NCI-H748 treated with DMSO at 0.1 percent for 48 hours (cell line): ENCODE data around the gene ERICH6.
A peak's percentile ranks its signal among the peaks of the same experiment; 100 is the strongest.

Experiments
- DNase-seq: peaks from one replicate; lab custom pipeline; 2025; lab: John Stamatoyannopoulos, UW

Gene ERICH6

DNA sequence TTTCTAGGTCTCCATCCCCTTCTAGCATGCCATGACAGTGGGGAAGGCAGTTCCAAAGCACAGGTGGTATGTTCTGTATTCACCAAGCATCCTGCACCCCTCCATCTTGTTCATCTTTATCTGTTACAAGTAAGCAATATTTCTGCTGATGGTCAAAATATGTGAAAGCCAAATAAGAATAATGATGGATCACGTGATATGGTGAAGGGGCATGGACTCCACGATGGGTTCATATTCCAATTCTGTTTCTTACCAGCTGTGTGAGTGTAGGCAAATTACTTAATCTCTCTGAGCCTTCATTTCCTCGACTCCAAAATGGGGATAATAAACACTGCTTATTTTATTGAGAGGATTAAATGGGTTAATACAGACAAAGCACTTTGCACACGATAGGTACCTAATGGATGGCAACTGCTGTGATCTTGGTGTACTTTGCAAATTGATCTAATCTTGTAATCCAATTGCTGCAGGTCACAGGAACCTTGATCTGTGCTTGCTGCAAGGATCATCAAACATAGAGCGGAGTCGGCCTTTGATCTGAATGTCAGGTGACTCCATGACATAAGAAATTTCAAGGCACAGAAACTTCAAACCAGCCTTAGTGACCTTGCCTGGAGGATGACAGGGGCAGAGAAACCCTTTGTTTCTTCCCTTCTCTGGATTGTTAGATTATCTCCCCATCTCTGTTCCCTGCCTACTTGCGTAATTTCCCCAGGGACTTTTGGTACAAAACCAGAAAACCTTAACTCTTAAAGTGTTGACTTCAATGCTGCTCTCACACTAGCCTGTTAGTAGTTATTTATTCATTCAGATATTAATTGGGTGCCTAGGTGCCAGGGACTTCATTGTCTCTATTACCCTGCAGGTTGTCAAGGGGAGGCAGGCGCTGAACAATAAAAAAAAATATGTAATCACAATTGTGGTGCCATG is 33.4 kb upstream of the ERICH6 start:
- DNase-seq, result no peak

DNA sequence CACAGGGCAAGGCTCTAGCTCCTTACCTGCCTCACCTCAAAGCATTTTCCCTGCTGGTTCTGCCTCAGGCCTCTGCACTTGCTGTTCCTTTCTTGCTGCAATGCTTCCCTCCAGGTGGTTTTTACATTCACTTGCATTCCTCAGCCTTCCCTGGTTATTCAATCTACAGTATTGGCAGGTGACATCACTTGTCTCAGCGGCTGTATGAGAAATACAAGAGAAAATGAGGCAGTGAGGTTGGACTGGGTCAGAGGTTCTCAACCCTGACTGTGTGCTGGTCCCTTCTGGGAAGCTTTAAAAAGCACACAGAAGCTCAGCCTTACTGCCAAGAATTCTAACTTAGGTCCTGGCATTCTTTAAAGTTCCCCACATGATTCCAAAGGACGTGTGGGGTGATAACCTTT is 32.6 kb upstream of the ERICH6 start:
- DNase-seq, result no peak

DNA sequence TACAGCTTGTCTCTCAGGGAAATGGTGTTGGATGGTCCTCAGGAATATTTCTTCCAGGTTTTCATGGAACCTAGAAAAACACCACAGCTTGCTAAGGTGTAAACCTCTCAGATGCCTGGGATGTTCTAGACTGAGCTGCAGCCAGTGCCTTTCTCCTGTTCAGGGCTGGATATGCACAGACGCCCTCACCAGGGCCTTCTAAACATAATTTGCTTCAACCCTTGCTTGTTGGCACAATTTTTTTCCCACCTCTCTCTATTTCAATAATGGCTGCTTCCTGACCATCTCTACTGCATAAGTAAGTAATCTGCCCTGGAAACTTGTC is 31.0 kb upstream of the ERICH6 start:
- no peak for DNase-seq

DNA sequence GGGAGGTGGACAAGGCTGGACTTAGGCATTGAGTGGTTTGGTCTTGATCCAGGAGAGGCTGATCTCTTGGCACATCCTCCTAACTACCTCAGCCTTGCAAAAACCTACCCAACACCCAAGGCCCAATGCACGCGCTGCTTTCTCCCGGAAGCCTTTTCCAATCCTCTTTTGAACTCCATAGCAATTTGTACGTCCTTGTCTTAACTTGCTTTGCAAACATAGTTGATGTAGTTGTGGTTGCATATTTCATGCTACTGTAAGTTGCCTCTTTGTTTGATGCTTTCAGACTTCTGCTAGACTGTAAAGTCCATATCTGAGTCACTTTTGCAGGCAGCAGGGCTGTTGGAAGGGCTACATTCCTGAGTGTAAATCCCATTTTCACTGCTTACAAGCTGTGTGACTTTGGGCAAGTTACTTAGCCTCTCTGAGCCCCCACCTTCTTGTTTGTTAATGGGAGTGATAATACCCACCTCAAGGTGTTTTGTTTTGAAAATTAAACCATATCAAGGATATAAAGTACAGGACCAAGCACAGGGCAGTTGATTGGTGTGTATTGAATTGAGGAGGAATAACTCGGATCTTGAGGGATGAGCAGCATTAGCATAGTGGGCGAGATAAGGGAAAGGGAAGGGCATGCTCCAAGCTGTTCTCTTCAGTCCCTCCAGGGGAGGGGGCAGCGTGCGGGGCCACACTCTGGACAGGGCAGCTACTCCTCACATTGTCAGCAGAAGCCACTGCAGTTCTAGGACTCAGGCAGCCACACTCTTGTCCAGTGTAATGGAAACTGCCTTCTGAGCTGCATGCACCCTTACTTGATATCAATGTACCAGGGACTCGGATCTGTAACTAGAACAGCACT is 30.4 kb upstream of the ERICH6 start:
- no peak for DNase-seq

DNA sequence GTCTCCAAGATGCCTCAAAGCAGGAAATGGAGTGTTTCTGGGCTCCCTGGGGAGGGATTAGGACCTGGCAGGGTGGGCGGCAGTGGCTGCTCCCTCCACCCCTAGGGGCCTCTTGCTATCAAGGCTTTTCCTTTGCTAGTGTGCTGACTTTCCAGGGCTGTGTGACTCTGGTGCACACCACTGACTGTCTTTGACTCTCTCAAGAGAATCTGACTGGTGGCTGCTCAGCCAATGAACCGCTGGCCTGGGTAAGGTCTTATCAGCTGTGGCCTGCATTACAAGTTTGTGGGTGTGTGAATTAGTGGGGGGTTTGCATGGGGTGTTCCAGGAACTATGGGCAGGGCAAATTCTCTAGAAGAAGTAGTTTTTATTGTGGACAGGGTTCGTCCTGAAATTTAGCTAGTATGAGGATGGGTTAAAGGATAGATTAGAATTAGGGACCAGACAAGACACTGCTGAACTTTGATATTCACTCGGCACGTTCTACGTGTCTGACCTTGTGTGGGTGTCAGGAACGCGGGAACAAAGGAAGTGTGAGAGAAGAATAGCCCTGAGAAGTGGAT is 29.7 kb upstream of the ERICH6 start:
- no peak for DNase-seq

DNA sequence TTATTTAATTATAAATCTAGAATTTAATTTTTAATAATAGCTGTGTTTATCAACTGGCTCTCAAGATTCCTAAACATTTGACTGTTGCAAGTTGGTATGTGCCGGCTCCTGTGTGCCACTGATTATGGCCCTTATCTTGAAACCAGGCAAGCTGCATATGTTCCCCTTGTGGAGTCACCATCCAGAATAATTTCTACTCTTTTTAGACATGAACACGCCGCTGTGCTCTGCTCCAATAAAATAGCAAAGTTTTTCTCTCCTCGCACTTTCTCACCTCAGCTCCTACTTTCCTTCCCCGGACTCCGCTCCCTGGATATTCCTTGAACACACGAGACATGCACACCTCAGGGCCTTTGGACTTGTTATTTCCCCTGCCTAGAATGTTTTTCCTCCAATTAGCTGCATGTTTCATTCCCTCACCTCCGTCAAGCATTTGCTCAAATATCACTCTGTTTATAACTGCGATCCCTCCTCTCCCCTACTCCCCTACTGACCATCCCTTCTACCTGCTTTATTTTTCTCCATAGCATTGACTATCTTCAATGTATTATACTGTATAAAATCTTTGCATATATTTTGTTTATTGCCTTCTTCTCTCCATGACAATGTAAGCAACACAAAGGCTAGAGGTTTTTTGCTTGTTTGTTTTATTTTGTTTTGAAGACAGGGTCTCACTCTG is 26.1 kb upstream of the ERICH6 start:
- DNase-seq, result no peak

DNA sequence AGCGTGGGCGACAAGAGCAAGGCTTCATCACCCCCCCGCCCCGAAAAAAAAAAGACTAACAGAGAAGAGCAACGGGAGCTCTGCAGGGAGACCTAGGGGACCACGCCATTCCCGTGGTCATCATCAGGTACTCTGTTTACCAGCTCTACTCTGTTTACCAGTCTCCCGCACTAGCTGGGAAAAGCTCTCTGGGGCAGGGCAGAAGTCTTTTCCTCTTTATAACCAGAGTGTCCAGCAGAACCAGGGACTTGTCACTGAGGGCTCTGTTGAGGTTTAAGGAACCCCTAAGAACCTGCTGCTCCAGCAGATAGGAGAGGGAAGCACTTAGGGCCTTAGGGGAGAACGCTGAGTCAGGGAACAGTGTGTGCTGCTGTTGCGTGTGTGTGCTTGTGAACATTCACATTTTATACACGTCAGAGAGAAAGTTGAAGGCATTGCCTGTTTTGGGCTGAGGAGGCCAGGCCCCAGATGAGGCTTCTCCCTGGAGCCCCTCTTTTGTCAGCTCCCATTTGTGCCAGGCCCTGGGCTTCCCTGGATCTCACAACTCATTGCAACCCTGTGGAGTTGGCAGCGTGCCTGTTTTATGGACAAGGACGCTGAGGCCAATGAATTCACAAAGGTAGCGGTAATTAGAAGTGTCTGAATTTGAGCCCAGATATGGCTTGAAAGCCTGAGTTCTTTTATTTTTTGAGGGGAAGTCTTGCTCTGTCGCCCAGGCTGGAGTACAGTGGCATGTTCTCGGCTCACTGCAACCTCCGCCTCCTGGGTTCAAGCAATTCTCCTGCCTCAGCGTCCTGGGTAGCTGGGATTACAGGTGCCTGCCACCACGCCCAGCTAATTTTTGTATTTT is 24.2 kb upstream of the ERICH6 start:
- DNase-seq, result no peak

DNA sequence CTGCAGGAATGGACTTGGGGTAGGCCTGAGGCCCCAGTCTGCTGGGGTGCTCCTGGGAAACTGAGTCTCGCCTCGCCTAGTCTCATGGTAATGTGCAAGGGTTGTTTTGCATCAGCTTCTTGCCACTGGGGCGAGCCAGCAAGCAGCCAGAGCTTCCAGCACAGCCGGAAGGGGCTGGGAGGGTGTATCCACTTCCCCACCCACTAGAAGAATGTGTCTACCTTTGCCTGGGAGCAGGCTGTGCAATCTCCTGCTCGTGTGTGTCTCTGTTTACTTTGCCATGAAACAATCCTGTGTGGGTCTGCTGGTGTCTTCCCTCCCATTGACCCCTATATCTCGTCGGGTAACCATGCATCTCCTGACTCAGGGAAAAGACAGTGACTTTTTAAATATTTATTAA is 21.8 kb upstream of the ERICH6 start:
- DNase-seq, result no peak

DNA sequence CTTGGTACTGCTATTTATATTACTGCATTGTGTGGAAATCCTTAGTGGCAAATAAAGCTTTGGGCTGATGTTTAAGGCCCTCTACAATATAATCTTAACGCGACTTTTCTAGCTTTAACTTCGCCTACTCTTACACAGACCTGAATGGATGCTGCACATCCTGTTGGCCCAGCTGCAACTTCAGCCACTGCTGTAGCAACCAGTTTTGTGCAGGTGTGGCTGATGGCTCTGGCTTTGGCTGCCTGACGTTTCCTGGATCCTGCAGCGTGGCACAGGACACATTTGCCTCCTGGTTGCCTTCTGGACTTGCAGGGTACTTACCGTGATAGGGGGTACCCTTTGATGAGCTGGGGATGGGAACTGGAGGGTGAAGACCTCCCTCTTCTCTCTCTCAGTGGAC is 20.2 kb upstream of the ERICH6 start:
- DNase-seq, result no peak

DNA sequence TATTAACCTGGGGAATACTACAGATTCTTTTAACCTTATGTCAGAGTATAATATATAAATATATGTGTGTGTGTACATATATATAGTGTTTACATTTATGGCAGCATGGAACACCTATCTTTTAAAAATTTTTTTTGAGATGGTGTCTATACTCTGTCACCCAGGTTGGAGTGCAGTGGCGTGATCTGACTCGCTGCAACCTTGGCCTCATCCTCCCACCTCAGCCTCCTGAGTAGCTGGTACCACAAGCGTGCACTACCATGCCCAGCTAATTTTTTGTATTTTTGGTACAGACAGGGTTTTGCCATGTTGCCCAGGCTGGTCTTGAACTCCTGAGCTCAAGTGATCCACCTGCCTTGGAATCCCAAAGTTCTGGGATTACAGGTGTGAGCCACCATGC is 18.5 kb upstream of the ERICH6 start:
- DNase-seq, result no peak

DNA sequence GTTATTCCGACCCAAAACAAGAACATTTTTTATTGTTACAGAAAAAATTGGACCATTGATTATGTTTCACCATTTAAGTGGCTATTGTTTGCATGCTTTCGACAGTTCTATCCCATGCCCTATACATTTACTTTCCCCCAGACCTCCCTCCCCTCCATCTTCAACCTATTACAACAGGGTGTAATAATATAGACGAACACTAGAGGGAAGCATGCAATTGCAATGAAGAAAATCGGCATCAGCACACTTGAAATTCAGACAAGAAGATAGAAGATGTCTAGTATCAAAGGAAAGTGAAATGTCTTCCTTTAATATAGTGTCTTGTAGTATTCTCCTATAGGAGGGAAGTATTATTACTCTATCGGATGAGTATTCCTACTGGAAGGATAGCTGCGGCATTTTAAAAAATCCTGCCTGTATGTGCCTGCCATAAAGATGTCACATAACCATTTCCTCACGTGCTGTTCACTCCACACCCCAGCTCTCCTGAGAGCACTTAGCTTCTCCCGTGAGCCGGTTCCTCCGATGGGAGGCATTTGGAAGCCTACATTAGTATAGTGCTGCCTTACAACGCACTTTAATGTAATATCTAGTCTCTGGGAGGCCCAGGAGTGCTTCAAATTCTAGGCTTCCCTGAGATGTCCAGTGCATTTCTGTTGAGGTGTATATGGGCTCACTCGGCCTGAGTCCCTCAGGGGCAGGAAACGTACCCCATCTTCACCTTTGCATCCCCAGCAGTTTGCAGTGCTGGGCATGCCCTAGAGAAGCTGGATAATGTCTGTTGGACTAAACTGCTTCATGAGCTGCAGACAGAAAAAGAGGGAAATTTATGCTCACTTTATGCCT is 17.8 kb upstream of the ERICH6 start:
- DNase-seq, result peak; percentile 36

DNA sequence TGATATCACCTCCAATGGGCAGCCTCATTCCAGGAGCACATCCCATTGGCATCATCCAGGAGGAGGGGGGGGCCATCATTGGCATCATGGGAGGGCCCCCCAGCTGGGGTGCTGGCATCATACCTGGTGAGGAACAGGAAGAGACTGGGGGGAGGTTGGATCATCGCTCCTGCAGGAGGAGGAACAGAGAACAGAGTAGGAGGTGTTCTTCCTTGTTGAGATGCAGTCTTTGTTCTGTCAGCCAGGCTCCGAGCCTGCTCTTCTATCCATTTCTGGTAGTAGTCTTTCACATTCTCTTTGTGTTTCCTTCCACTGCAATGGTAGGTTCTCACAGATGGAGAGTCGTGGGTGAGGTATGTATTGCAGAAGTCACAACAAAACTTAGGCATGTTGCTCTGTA is 16.7 kb upstream of the ERICH6 start:
- no peak for DNase-seq

DNA sequence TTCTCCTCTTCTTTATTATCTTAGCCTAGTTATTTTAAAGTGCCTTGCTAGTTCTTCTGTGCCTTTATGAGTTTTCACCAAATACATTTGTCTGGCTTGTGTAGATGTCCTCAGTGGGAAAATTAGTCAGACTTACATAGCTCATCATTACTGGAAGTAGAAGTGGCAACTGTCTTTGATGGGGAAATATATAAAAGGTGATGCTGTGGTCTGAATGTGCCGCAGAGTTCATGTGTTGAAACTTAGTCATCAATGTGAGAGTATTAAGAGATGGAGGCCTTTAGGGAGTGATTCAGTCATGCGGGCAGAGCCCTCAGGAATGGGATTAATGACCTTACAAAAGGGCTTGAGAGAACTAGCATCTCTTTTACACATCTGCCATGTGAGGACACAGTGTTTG is 6.4 kb upstream of the ERICH6 start:
- no peak for DNase-seq

DNA sequence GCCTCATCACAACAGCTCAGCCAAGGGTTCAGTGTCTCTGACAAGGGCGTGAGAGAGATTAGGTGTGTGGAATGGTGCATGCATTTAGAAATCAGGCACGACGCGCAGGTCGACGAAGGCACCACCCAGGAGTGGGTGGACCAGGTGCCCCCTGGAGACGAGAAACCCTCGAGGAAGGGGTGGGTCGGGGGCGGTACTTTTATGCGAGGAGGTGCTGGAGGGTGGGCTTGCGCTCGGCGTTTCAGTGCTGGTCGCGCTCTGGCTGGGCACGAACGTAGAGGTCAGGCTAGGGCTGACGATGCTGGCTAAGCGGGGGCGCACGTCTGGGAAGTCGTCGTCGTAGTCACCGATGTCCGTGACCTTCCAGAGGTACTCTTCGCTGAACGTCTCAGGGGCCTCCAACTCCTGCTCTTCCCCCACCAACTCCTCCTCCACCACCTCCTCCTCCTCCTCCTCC is 393 bp downstream of the ERICH6 start:
- peak; percentile 6 for DNase-seq

DNA sequence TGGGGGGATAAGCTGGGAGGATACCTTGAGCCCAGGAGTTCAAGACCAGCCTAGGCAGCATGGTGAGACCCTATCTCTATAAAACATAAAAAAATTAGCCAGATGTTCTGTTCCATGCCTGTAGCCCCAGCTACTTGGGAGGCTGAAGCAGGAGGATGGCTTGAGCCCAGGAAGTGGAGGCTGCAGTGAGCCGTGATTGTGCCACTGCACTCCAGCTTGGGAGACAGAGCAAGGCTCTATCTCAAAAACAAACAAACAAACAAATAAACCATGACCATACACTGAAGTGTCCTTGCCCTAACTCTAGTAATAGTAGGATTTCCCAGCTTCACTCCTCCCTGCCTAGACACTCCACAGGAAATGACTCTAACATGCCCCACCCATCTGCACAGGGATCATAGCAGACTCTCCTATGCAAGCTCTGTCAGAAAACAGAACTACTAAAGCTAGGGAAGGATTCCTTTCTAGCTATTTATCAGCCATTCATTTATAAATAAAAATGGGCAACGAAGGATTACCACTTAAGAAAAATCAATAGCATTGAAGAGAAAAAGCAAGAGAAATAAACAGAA is 4.6 kb downstream of the ERICH6 start:
- DNase-seq, result no peak

DNA sequence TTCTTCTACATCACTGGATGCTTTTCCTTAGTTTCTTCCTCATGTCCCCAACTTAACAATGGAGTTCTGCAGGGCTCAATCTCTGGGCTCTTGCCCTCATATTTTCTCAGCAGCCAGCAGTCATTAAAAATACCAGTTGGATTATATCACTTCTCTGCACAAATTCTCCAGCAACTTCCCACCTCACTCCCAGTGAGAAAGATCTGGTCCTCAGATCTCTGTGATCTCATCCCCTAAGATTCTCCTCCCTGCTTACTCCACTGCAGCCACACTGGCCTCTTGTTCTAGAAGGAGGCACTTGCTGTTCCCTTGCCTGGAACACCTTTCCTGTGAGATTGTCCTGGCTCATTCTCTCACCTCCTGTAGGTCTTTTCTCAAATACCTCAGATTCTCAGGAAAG is 6.1 kb downstream of the ERICH6 start:
- no peak for DNase-seq

DNA sequence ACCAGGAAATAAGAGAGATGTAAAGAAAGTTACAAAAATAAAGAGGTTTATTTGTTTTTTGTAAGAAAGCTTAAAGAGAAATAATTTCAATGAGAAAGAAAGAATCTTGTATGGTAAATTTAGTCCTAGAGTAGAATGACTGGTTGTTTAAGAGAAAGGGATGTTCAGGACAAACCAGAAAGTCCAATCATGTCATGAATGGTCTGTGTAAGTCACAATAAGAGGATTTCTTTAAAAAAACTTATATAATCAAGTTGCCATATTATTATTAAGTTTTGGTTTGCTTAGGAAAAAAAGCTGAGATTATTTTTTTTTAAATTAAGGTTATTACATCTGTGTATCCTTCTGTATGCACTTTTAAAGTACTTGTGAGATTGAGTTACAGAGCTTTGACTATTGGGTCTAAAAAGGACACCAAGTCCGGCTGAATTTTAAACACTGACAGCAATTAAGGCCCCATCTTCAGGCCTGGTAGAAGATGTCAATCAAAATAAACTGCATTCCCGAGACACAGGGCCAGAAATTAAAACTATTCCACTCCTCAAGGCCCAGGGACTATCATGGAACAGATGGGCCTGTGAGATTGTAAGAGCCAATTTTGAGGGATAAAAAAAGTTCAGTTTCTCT is 12.2 kb downstream of the ERICH6 start:
- DNase-seq, result no peak

DNA sequence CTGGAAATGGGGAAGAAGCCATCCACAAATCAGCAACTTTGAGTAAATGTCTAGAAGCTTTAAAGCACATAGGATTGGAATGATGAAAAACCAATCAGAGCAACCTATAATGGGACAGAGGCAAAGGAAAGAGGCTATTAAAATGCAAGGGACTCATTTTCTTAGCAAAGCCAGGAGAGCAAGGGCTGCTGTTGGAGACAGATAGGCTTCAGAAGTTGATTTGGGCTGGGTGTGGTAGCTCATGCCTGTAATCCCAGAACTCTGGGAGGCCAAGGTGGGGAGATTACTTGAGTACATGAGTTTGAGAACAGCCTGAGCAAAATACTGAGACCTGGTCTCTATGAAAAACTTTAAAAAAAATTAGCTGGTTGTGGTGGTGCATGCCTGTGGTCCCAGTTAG is 16.1 kb downstream of the ERICH6 start:
- no peak for DNase-seq

DNA sequence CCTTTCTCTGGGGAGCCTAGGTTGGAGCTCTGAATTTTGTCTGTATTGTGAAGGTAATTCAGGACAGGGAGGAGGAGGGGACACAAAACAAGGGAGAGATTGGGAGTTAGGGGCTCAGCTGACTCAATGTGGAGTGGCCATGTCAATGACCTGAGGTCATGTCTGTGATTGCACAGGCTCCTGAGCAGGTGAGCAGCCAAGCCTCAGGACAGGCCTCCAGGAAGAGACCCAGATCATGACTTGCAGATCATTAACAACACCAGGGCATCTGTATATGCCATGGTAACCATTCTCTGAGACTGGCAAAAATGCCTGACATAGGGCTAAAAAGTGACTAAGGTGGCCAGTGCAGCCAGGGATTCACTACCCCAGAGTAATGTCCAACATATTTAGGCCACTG is 20.9 kb downstream of the ERICH6 start:
- no peak for DNase-seq

DNA sequence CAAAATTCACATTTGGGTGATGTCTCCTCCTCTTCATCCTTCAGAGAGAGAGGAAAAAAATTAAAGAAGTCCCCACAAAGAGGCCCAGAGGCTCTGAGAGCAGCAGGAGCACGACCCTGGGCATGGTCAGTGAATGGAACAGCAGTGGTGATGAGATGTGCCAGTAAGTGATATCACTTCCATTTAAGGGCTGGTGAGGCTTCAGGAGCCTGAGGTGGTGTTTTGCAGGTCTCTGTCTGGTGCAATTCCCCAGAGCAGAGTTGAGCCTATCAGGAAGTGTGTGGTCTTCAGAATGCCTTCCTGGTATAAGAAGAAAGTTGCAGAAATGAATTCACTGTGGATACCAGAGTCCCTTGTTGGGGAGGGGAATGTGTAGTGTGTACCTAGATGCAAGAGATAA is 21.4 kb downstream of the ERICH6 start:
- DNase-seq, result no peak
